ENCODE measurements around the gene CTAG1B. TPM values are rescaled to one million over a fixed set of nuclear protein-coding genes. Genes with fewer than 3 reads are reported as not detected.
"Not testable (repeated sequence)": the region's sequence is repeated elsewhere in the genome, so short reads cannot be mapped to it uniquely, and the experiment has no call there.

CTAG1B gene
- polyA plus RNA-seq, 1 experiment: not detected

- not testable (repeated sequence) for H3K36me3 ChIP-seq (ENCODE audit: control insufficient read depth, insufficient read depth, low read length)
Measured at GRCh38 chrX:154633661-154634060, 14.6 kb upstream of the CTAG1B start.

GRCh38 chrX:154630949-154631348, 11.9 kb upstream of the CTAG1B start:
- H3K4me3 ChIP-seq (ENCODE audit: low read depth, low read length); H3K27me3 ChIP-seq (ENCODE audit: control insufficient read depth, insufficient read depth, low read length); POLR2A ChIA-PET; DNase-seq (ENCODE audit: low read depth); H3K36me3 ChIP-seq (ENCODE audit: control insufficient read depth, insufficient read depth, low read length); CTCF ChIA-PET: not testable (repeated sequence)

More at GRCh38 chrX:154633661-154634060, 14.6 kb upstream of the CTAG1B start:
- H3K27me3 ChIP-seq (ENCODE audit: control insufficient read depth, insufficient read depth, low read length); POLR2A ChIA-PET; DNase-seq (ENCODE audit: low read depth); CTCF ChIA-PET; H3K4me3 ChIP-seq (ENCODE audit: low read depth, low read length): not testable (repeated sequence)

GRCh38 chrX:154628960-154629359, 9.9 kb upstream of the CTAG1B start:
- CTCF ChIA-PET; DNase-seq (ENCODE audit: low read depth); H3K27me3 ChIP-seq (ENCODE audit: control insufficient read depth, insufficient read depth, low read length); H3K4me3 ChIP-seq (ENCODE audit: low read depth, low read length); H3K36me3 ChIP-seq (ENCODE audit: control insufficient read depth, insufficient read depth, low read length); POLR2A ChIA-PET: not testable (repeated sequence)

- H3K27me3 ChIP-seq (ENCODE audit: control insufficient read depth, insufficient read depth, low read length); H3K36me3 ChIP-seq (ENCODE audit: control insufficient read depth, insufficient read depth, low read length); DNase-seq (ENCODE audit: low read depth); H3K4me3 ChIP-seq (ENCODE audit: low read depth, low read length); POLR2A ChIA-PET; CTCF ChIA-PET: not testable (repeated sequence)
Measured at GRCh38 chrX:154620767-154621414, 1.8 kb upstream of the CTAG1B start.

GRCh38 chrX:154613586-154613985, 5.5 kb downstream of the CTAG1B start:
- not testable (repeated sequence) for H3K36me3 ChIP-seq (ENCODE audit: control insufficient read depth, insufficient read depth, low read length)

GRCh38 chrX:154611146-154611545, 7.9 kb downstream of the CTAG1B start:
- H3K4me3 ChIP-seq (ENCODE audit: low read depth, low read length); H3K36me3 ChIP-seq (ENCODE audit: control insufficient read depth, insufficient read depth, low read length); CTCF ChIA-PET; DNase-seq (ENCODE audit: low read depth); H3K27me3 ChIP-seq (ENCODE audit: control insufficient read depth, insufficient read depth, low read length); POLR2A ChIA-PET: not testable (repeated sequence)

More at GRCh38 chrX:154613586-154613985, 5.5 kb downstream of the CTAG1B start:
- H3K4me3 ChIP-seq (ENCODE audit: low read depth, low read length); POLR2A ChIA-PET; DNase-seq (ENCODE audit: low read depth); H3K27me3 ChIP-seq (ENCODE audit: control insufficient read depth, insufficient read depth, low read length); CTCF ChIA-PET: not testable (repeated sequence)

- POLR2A ChIA-PET; CTCF ChIA-PET; H3K4me3 ChIP-seq (ENCODE audit: low read depth, low read length); H3K27me3 ChIP-seq (ENCODE audit: control insufficient read depth, insufficient read depth, low read length); DNase-seq (ENCODE audit: low read depth); H3K36me3 ChIP-seq (ENCODE audit: control insufficient read depth, insufficient read depth, low read length): not testable (repeated sequence)
Measured at GRCh38 chrX:154608823-154609222, 10.3 kb downstream of the CTAG1B start.

- CTCF ChIA-PET, POLR2A ChIA-PET: not testable (repeated sequence)
Measured at GRCh38 chrX:154607976-154608375, 11.1 kb downstream of the CTAG1B start.

GRCh38 chrX:154607370-154607769, 11.7 kb downstream of the CTAG1B start:
- Histone ChIP-seq H3K36me3 (ENCODE audit: control insufficient read depth, insufficient read depth, low read length) (no peaks in the 10 kb centered on the region), H3K4me3 (ENCODE audit: low read depth, low read length) (no peak overlapping the region), H3K27me3 (ENCODE audit: control insufficient read depth, insufficient read depth, low read length) (no peaks in the 10 kb centered on the region; the same call in 1 of the 2 replicates)
- CTCF ChIA-PET: interaction anchor here (0.7 kb wide), 1 partner anchor 142 kb away, joined by 3 read pairs; no protein-coding TSS in a partner anchor
- TF ChIP-seq CTCF (IDR thresholded peaks at IDR 0.05; ENCODE audit: insufficient read depth, low read depth, low read length): no peak
- no peak for DNase-seq (ENCODE audit: low read depth)
- POLR2A ChIA-PET: no interaction called here

More at GRCh38 chrX:154607976-154608375, 11.1 kb downstream of the CTAG1B start:
- not testable (repeated sequence) for H3K27me3 ChIP-seq (ENCODE audit: control insufficient read depth, insufficient read depth, low read length); H3K36me3 ChIP-seq (ENCODE audit: control insufficient read depth, insufficient read depth, low read length); H3K4me3 ChIP-seq (ENCODE audit: low read depth, low read length); DNase-seq (ENCODE audit: low read depth)
